GM19328 (cell line): ENCODE measurements around the gene BCCIP.

Experiments
- ATAC-seq: cut with Tn5 transposase; IDR thresholded peaks from one replicate; pipeline ENCODE4 v1.9.1; 2021; ENCODE audit warnings: mild to moderate bottlenecking, moderate library complexity; ENCODE audit not compliant: unreplicated experiment

Gene BCCIP

GRCh38 chr10:125843603-125844329, 20.4 kb downstream of the BCCIP start:
- ATAC-seq = no peak

GRCh38 chr10:125844751-125845221, 21.4 kb downstream of the BCCIP start:
- ATAC-seq = no peak

- no peak for ATAC-seq
Measured at GRCh38 chr10:125845617-125846016, 22.3 kb downstream of the BCCIP start.

- ATAC-seq = no peak
Measured at GRCh38 chr10:125846894-125847293, 23.5 kb downstream of the BCCIP start.

GRCh38 chr10:125848371-125848770, 25.0 kb downstream of the BCCIP start:
- no peak for ATAC-seq

GRCh38 chr10:125848857-125849256, 25.5 kb downstream of the BCCIP start:
- ATAC-seq = no peak

- no peak for ATAC-seq
Measured at GRCh38 chr10:125849448-125849847, 26.1 kb downstream of the BCCIP start.

- ATAC-seq = no peak
Measured at GRCh38 chr10:125850766-125851731, 27.7 kb downstream of the BCCIP start.

- no peak for ATAC-seq
Measured at GRCh38 chr10:125852487-125852886, 29.1 kb downstream of the BCCIP start.

- no peak for ATAC-seq
Measured at GRCh38 chr10:125857185-125857760, 33.9 kb downstream of the BCCIP start.

GRCh38 chr10:125859128-125859817, 35.9 kb downstream of the BCCIP start:
- ATAC-seq = no peak

GRCh38 chr10:125865120-125865519, 41.8 kb downstream of the BCCIP start:
- ATAC-seq = no peak

GRCh38 chr10:125866421-125867029, 43.2 kb downstream of the BCCIP start:
- ATAC-seq = no peak

- no peak for ATAC-seq
Measured at GRCh38 chr10:125868372-125868975, 45.1 kb downstream of the BCCIP start.

- no peak for ATAC-seq
Measured at GRCh38 chr10:125871338-125871737, 48.0 kb downstream of the BCCIP start.

GRCh38 chr10:125878957-125879835, 55.9 kb downstream of the BCCIP start:
- ATAC-seq = no peak

- ATAC-seq = no peak
Measured at GRCh38 chr10:125880719-125881118, 57.4 kb downstream of the BCCIP start.

GRCh38 chr10:125881192-125881591, 57.8 kb downstream of the BCCIP start, which contains the start of gene DHX32:
Gene DHX32, minus strand, starts transcription at chr10:125881292. Its CDS starts 468 bp downstream, at chr10:125880824.
- no peak for ATAC-seq

- ATAC-seq = no peak
Measured at GRCh38 chr10:125882596-125882995, 59.2 kb downstream of the BCCIP start.
